ENCODE results near the gene TFAP2A.

The TFAP2A gene

DNA sequence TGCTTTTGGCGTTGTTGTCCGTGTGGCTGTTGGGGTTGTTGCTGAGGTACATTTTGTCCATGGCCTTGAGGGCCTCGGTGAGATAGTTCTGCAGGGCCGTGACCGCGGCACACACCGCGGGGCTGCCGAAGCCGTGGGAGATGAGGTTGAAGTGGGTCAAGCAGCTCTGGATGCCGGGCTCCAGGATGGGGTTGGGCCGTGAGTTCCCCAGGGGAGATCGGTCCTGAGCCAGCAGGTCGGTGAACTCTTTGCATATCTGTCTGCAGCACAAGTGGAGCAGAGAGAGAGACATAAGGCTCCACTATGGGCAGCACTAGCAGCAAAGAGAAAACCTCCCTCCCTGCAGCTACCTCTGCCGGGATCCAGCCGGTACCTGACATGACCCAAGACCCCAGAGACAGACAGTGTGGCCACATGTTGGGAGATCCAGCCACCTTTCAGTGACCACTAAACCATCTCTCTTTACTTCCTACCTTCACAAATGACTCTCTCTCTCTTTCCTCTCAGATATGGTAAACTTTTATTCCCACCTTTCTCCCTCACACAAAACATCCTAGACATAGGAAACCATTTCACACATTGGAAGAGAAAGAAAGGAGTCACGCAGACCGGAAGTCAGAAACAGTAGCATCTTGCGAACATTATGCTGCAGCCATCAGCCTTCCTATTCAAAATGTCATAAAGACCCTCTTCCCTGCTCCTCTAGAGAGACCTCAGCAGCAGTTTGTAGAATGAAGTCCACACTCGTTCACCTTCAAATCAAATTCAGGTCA, 16.2 kb downstream of the TFAP2A start:
- DNase-seq, result no peak

DNA sequence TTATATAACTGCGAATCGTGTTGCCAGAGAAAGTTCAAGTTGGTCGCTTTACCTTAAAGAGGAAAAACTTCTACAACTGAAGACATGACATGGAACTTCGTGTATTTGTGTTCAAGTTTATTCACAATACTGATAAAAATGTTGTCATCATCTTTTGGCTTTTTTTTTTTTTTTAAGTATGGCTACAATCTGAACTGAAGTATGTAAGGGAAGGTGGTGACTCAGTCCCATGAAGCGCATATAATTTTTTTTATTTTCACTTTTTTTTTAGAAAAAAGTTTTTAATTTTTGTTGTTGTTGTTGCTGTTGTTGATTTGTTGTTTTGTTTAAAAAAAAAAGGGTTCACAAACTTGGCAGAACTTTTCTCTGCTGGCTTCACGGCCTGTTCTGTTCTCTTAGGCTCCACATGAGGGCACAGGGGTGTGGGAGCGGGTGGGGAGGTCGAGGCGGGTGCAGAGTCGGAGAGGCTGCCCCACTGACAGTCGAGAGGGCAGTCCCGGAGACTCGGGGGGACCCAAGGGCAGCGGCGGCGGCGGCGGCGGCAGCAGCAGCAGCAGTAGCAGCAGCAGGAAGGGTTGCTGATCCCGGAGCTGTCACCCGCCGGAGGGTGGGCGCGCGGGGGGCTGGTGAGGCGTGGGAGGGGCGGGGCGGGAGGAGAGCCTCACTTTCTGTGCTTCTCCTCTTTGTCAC, 17.0 kb downstream of the TFAP2A start:
- DNase-seq, result no peak

DNA sequence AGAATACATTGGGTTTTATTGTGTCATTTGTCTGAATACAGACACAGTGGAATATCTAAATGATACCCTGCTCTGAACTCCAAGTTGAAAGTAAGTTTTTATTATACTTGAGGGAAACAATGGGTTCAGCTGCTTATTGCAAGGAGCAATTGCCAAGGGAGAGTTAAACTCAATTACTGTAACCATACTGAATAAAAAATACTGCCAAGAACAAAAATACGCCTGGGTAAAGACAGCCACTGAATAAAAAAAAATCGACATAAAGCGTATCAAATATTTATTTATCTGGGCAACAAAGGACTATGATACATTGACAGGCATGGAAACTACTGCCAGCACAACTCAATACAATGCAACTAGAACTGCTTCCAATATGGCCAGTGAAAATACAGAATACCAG, 18.1 kb downstream of the TFAP2A start:
- DNase-seq, result no peak

DNA sequence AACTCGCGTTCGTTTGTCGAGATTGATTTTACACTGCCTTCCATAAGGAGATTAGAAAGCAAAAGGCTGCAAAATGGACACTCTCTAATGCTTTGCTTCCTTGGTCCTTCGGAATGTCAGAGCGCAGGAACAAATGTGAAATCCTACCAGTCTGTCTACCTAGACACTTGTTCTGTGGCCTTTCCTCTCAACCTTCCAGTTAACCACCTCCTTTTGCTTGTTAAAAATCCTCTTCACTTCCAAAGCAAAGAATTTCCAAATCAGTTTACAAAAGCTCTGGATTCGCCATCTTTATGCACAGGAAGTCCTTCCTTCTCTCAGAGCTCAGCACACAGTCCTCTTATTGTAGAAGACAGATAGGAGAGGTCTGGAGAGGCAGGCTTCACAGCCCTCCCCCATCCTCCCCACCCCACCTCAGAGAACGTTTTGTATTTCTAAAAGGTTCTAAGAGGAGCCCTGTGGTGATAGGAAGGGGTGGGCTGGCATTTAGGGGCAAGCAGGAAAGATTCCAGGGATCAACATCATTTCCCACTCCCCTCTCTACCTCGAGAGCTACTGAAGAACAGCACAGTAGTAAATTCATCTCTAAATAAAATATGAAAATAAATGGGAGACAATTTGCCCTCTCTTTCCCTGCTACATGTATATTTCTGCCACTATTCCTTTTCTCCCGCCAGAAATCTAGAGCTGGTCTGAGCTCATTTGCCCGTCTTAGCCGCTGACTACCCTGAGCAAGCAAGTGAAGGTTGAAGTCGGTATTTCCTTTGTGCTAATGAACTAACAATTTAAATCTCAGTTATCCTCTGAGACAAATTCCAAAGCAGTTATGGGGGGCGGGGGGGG, 18.9 kb downstream of the TFAP2A start:
- DNase-seq, result no peak

- no peak for DNase-seq
Measured at GRCh38 chr6:10395171-10395703, 19.6 kb downstream of the TFAP2A start.

DNA sequence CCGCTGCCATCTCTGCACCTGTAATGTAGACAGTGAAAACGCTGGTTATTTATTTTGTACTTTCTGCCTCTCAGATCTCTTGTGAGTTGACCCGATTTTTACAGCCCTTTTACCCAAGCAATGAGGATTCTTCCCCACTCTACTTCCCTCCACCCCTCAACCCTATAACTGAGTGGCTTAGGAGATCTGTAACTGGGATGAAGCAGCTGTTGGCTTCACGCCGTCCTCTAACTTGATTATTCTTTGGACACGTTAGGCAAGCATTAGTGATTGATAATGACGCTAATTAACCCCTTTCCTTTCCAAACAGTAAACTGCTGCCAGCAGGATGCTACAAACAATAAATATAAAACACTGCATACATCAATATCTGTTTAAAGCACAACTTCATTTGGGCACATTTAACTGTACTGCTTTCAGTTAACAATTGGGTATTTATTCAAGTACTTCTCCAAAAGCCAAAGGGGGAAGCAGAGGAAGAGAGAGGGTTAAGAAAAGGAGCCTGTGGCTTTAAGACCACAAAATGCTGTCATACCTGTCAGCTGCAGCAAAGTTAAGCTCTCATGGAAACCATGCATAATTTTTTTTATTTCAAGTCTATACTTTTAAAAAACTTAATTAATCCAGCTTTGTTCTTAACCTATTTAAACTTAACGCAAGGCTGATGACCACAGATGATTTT, 21.2 kb downstream of the TFAP2A start:
- no peak for DNase-seq

- DNase-seq, result no peak
Measured at GRCh38 chr6:10391799-10392198, 23.1 kb downstream of the TFAP2A start.

- DNase-seq, result no peak
Measured at GRCh38 chr6:10391299-10391630, 23.6 kb downstream of the TFAP2A start.

- no peak for DNase-seq
Measured at GRCh38 chr6:10390495-10391298, 24.2 kb downstream of the TFAP2A start.

GRCh38 chr6:10389739-10390494, 25.0 kb downstream of the TFAP2A start:
- no peak for DNase-seq

DNA sequence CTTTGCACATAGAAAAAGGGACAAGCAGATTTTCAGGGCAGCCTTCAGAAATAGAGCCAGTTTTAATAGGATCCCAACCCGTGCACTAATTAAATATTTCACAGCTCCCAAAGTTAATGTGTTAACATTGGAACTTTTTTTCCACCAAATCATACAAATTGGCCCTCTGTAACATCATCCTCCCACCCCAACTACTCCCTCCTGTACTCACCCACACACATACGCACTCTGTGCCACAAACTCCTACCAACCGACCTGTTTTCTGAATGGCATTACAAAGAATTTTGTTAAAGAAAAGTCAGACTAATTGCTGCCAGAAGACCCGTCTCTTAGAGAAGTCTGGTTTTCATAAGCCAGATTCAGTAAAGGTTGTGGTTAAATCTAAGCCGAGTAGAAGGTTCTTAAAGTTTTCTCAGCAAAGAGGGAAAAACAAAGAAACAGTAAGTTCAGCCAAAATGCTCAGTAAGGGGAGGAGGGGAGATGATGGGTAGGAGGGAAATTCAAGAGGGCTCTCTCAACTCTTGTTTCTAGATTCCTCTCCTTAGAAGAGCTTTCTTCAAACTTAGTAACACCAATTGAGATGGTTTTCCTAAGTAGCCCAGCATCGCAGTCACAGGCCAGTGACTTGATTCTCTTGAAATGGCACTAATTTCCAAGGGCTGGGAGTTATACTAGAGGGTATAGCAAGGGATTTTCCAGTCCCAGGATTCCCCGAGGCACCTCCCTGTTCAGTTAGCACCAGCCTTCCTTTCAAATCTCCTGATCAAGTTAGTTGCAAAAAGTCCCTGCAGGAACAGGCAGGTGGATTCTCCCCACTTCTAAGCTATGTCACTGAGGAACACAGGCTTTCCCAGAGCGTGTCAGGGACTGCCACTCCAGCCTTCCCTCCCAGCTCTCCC, 27.9 kb downstream of the TFAP2A start:
- no peak for DNase-seq

- no peak for DNase-seq
Measured at GRCh38 chr6:10386220-10386619, 28.7 kb downstream of the TFAP2A start.

GRCh38 chr6:10385524-10386132, 29.2 kb downstream of the TFAP2A start:
- DNase-seq, result no peak

DNA sequence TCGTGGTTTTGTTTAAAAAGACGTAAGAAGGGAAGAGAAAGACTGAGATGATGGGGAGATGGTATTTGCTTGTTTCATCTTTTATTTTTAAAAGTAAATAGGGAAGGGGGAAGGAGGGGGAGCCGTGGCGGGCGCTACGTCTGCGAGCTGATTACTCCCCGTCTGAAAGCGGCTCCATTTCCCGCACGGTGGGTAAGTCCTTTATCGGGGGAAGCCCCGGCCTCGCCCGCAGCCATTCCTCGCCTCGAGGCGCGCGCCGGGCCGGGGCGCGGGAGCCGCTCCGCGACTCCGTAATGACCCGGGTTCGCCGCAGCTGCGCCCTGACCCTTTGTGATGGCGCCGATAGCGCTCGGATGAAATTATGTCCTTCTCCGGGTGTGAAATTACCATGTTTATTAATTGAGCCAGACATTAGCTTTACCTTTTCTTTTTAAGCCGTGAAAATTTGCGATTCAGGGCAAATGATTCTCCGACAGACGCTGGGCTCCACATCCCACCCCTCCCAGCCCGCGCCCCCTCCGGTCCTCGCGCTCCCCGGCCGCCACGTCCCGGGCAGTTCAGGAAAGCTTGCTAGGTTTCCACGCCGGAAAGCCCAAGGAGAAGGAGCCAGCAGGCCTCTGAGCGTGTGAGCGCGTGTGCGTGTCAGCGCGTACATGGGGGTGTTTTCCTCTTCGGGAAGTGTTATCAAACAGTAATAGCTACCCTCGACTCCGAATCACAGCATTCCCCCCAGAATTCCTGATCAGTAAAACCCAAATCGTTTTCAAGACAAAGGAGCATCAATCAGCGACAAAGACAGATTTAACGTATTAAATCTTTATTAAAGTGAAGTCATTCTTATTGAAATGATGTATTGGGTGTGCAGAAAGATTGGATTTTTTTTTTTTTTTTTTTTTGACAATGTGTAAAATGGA, 30.0 kb downstream of the TFAP2A start:
- no peak for DNase-seq

- no peak for DNase-seq
Measured at GRCh38 chr6:10384091-10384609, 30.7 kb downstream of the TFAP2A start.

DNA sequence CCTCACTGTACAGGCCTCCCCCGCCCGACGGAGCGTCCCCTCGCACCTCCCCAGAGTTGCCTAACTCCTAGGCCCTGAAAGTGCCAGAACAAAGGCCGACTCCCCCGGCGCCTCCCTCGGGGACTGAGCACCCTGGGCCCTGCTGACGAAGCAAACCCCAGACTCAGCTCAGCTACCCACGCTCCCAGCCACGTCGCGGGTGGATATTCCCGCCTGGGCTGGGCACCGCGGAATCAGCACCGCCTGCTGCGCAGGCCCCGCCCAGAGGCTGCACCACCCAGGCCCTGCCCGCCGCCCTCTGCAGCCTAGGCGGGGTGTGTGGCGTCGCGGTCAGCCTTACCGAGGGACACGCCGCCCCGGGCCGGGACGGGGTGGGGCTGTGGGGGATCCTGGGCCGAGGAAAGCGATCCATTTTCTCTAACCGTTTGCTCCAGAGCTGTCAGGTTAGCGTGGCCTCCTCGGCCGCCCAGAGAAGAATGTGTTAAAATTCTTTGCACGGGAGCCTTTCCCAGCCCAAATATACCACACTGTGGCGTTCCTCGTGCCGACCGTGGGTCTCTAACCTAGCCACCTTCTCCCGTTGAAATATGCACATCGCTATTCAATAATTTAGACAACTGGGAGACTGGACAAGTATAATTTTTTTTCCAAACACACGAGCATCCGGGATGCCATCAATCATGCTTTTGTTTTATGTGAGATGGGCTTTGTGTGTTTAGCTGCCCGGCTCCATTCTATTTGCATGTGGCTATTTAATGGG, 31.4 kb downstream of the TFAP2A start:
- no peak for DNase-seq

GRCh38 chr6:10382728-10383330, 32.0 kb downstream of the TFAP2A start:
- DNase-seq, result no peak

Measured in T-helper 1 cell (primary cell).